ENCODE measurements around the gene SLIT3. TPM values are rescaled to one million over a fixed set of nuclear protein-coding genes. Genes with fewer than 3 reads are reported as not detected.

Gene SLIT3
- total RNA-seq, 4 donors from 2014 or later, result 0.72 to 37.4 (median 5.3) TPM

GRCh38 chr5:168903061-168903460, 397.9 kb downstream of the SLIT3 start:
- intact Hi-C loops (cut with DNase I), result no loop called here
- no peaks in the 10 kb centered on the region for H3K36me3 ChIP-seq
- TF ChIP-seq, protein P1, sequence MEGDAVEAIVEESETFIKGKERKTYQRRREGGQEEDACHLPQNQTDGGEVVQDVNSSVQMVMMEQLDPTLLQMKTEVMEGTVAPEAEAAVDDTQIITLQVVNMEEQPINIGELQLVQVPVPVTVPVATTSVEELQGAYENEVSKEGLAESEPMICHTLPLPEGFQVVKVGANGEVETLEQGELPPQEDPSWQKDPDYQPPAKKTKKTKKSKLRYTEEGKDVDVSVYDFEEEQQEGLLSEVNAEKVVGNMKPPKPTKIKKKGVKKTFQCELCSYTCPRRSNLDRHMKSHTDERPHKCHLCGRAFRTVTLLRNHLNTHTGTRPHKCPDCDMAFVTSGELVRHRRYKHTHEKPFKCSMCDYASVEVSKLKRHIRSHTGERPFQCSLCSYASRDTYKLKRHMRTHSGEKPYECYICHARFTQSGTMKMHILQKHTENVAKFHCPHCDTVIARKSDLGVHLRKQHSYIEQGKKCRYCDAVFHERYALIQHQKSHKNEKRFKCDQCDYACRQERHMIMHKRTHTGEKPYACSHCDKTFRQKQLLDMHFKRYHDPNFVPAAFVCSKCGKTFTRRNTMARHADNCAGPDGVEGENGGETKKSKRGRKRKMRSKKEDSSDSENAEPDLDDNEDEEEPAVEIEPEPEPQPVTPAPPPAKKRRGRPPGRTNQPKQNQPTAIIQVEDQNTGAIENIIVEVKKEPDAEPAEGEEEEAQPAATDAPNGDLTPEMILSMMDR (IDR thresholded peaks at IDR 0.05), result no peak
- TF ChIP-seq POLR2A (IDR thresholded peaks at IDR 0.05), result no peak
- H3K27ac ChIP-seq, result no peak overlapping the region
- no peaks in the 10 kb centered on the region for H3K4me1 ChIP-seq
- H3K9me3 ChIP-seq, result no peaks in the 10 kb centered on the region
- no peak for DNase-seq
- H3K4me3 ChIP-seq, result no peak overlapping the region
- 65 to 78% methylated on average over 2 of the region's 2 CpGs for WGBS, 2 donors
- H3K27me3 ChIP-seq, result no peaks in the 10 kb centered on the region

- Histone ChIP-seq H3K4me3 (no peak overlapping the region), H3K4me1 (no peaks in the 10 kb centered on the region), H3K27ac (no peak overlapping the region), H3K9me3 (no peaks in the 10 kb centered on the region), H3K27me3 (peaks cover 0 to 19% (median 0%) of the 10 kb centered on the region in 4 donors), H3K36me3 (no peaks in the 10 kb centered on the region)
- TF ChIP-seq, protein P1 (IDR thresholded peaks at IDR 0.05), result no peak
- no peak for TF ChIP-seq POLR2A (IDR thresholded peaks at IDR 0.05)
- intact Hi-C loops (cut with DNase I), result no loop called here
- no peak for DNase-seq
- WGBS, 2 donors, result 62 to 82% methylated on average over 2 to 3 of the region's 3 CpGs
Observed at GRCh38 chr5:168899673-168900072, 401.3 kb downstream of the SLIT3 start.

GRCh38 chr5:168899264-168899663, 401.7 kb downstream of the SLIT3 start:
- Histone ChIP-seq H3K4me3 (no peak overlapping the region), H3K27me3 (peaks cover 0 to 20% (median 0%) of the 10 kb centered on the region in 4 donors), H3K36me3 (no peaks in the 10 kb centered on the region), H3K27ac (no peak overlapping the region), H3K9me3 (no peaks in the 10 kb centered on the region), H3K4me1 (no peaks in the 10 kb centered on the region)
- intact Hi-C loops (cut with DNase I), result no loop called here
- TF ChIP-seq POLR2A (IDR thresholded peaks at IDR 0.05), result no peak
- TF ChIP-seq, protein P1 (IDR thresholded peaks at IDR 0.05), result no peak
- 78 to 81% methylated on average over 4 of the region's 4 CpGs for WGBS, 2 donors
- no peak for DNase-seq

- no peaks in the 10 kb centered on the region for H3K4me1 ChIP-seq
- intact Hi-C loops (cut with DNase I), result no loop called here
- WGBS, 2 donors, result 30 to 41% methylated on average over 7 of the region's 7 CpGs
Observed at GRCh38 chr5:168898247-168898911, 402.6 kb downstream of the SLIT3 start.

More at GRCh38 chr5:168898247-168898911, 402.6 kb downstream of the SLIT3 start:
- no peaks in the 10 kb centered on the region for H3K36me3 ChIP-seq
- H3K27ac ChIP-seq, result no peak overlapping the region
- no peak for DNase-seq
- no peaks in the 10 kb centered on the region for H3K9me3 ChIP-seq
- H3K4me3 ChIP-seq, result no peak overlapping the region
- no peak for TF ChIP-seq POLR2A (IDR thresholded peaks at IDR 0.05)
- TF ChIP-seq, protein P1 (IDR thresholded peaks at IDR 0.05), result no peak
- H3K27me3 ChIP-seq, result peaks cover 0 to 20% (median 0%) of the 10 kb centered on the region in 4 donors
